Ectodermal cell (in vitro differentiated cells): ENCODE results near the gene GBE1. TPM values are rescaled to one million over a fixed set of nuclear protein-coding genes. Genes with fewer than 3 reads are reported as not detected.

Source experiments
- H3K27ac ChIP-seq: 2 replicates; pipeline ENCODE4 v1.7.0; 2013; ENCODE audit warnings: mild to moderate bottlenecking, low read depth, low read length; ENCODE audit not compliant: insufficient read depth, poor library complexity, severe bottlenecking
- H3K27me3 ChIP-seq: 2 replicates; pipeline ENCODE4 v1.7.0; 2013; ENCODE audit warnings: mild to moderate bottlenecking, low read length; ENCODE audit not compliant: insufficient read depth, control insufficient read depth, poor library complexity, severe bottlenecking
- H3K36me3 ChIP-seq: one replicate; pipeline ENCODE4 v1.7.0; 2013; ENCODE audit warnings: low read length; ENCODE audit not compliant: control insufficient read depth, insufficient read depth
- H3K4me1 ChIP-seq: one replicate; pipeline ENCODE4 v1.7.0; 2013; ENCODE audit warnings: low read length; ENCODE audit not compliant: control insufficient read depth, insufficient read depth
- H3K4me3 ChIP-seq: 2 replicates; pipeline ENCODE4 v1.7.0; 2013; ENCODE audit warnings: low read depth, low read length, control low read depth; ENCODE audit not compliant: insufficient read depth
- H3K9me3 ChIP-seq: 2 replicates; pipeline ENCODE4 v1.7.0; 2013; ENCODE audit warnings: mild to moderate bottlenecking, low read length, moderate library complexity; ENCODE audit not compliant: control insufficient read depth
- WGBS, 2 experiments: methylation state at CpG; one replicate each; pipeline ENCODE4 v1.1.7; 2013; ENCODE audit warnings: missing lambda C conversion rate in 2 of 2; 5-methylcytosine and 5-hydroxymethylcytosine counted together
- polyA plus RNA-seq, 4 experiments: library from polyadenylated mRNA; stranded (reverse); fragments of 50-300 nt; gene quantifications; one replicate each; pipeline ENCODE4 v1.2.3, GENCODE V29; 2013

GBE1 gene
- polyA plus RNA-seq (2013, experiment 1 of 4): 25.1 TPM
- 24.8 TPM for polyA plus RNA-seq (2013, experiment 2 of 4)
- 14.7 TPM for polyA plus RNA-seq (2013, experiment 3 of 4)
- 14.2 TPM for polyA plus RNA-seq (2013, experiment 4 of 4)

GRCh38 chr3:81760924-81761903 is at the start of gene GBE1:
GBE1 (minus strand) TSS chr3:81761645; CDS start chr3:81761517, 128 bp downstream.
- Histone ChIP-seq H3K4me1 (no peaks in the 10 kb centered on the region), H3K36me3 (peaks cover 4% of the 10 kb centered on the region), H3K27me3 (no peaks in the 10 kb centered on the region), H3K9me3 (no peaks in the 10 kb centered on the region), H3K27ac (peak within 1 kb of the TSS; percentile 97), H3K4me3 (peak within 1 kb of the TSS; percentile 83)
- 1% methylated on average over 88 of the region's 88 CpGs for WGBS, 2 experiments

- Histone ChIP-seq H3K4me1 (peaks cover 11% of the 10 kb centered on the region), H3K9me3 (no peaks in the 10 kb centered on the region), H3K27me3 (no peaks in the 10 kb centered on the region), H3K36me3 (no peaks in the 10 kb centered on the region), H3K4me3 (no peak overlapping the region), H3K27ac (no peak overlapping the region)
- 86 to 90% methylated on average over 1 to 2 of the region's 2 CpGs for WGBS, 2 experiments
Measured at GRCh38 chr3:81808900-81809299, 47.5 kb upstream of the GBE1 start.

- Histone ChIP-seq H3K4me3 (no peak overlapping the region), H3K4me1 (no peaks in the 10 kb centered on the region), H3K27ac (no peak overlapping the region), H3K27me3 (no peaks in the 10 kb centered on the region), H3K9me3 (no peaks in the 10 kb centered on the region), H3K36me3 (no peaks in the 10 kb centered on the region)
- WGBS, 2 experiments: 84 to 88% methylated on average over 3 to 4 of the region's 4 CpGs
Measured at GRCh38 chr3:81799403-81799802, 38.0 kb upstream of the GBE1 start.

- Histone ChIP-seq H3K9me3 (no peaks in the 10 kb centered on the region), H3K27ac (no peak overlapping the region), H3K36me3 (no peaks in the 10 kb centered on the region), H3K27me3 (no peaks in the 10 kb centered on the region), H3K4me3 (no peak overlapping the region), H3K4me1 (no peaks in the 10 kb centered on the region)
Measured at GRCh38 chr3:81793410-81793809, 32.0 kb upstream of the GBE1 start.

GRCh38 chr3:81790117-81790516 is 28.7 kb upstream of the GBE1 start:
- Histone ChIP-seq H3K9me3 (no peaks in the 10 kb centered on the region), H3K27me3 (no peaks in the 10 kb centered on the region), H3K4me1 (no peaks in the 10 kb centered on the region), H3K36me3 (no peaks in the 10 kb centered on the region), H3K27ac (no peak overlapping the region), H3K4me3 (no peak overlapping the region)
- 76 to 87% methylated on average over 3 of the region's 3 CpGs for WGBS, 2 experiments

GRCh38 chr3:81789691-81790090 is 28.2 kb upstream of the GBE1 start:
- Histone ChIP-seq H3K9me3 (no peaks in the 10 kb centered on the region), H3K4me3 (no peak overlapping the region), H3K27ac (no peak overlapping the region), H3K27me3 (no peaks in the 10 kb centered on the region), H3K36me3 (no peaks in the 10 kb centered on the region), H3K4me1 (no peaks in the 10 kb centered on the region)

GRCh38 chr3:81788610-81789009 is 27.2 kb upstream of the GBE1 start:
- Histone ChIP-seq H3K36me3 (no peaks in the 10 kb centered on the region), H3K27me3 (no peaks in the 10 kb centered on the region), H3K27ac (no peak overlapping the region), H3K4me3 (no peak overlapping the region), H3K4me1 (no peaks in the 10 kb centered on the region), H3K9me3 (no peaks in the 10 kb centered on the region)
- 96 to 100% methylated on average over 2 of the region's 2 CpGs for WGBS, 2 experiments

- Histone ChIP-seq H3K9me3 (no peaks in the 10 kb centered on the region), H3K27ac (no peak overlapping the region)
- 94 to 95% methylated on average over 2 of the region's 2 CpGs for WGBS, 2 experiments
Measured at GRCh38 chr3:81788044-81788443, 26.6 kb upstream of the GBE1 start.

GRCh38 chr3:81782585-81782984 is 21.1 kb upstream of the GBE1 start:
- Histone ChIP-seq H3K4me3 (no peak overlapping the region), H3K4me1 (no peaks in the 10 kb centered on the region), H3K27ac (no peak overlapping the region), H3K27me3 (no peaks in the 10 kb centered on the region), H3K36me3 (no peaks in the 10 kb centered on the region), H3K9me3 (no peaks in the 10 kb centered on the region)
- WGBS, 2 experiments: 56 to 58% methylated on average over 3 of the region's 3 CpGs

More at GRCh38 chr3:81788044-81788443, 26.6 kb upstream of the GBE1 start:
- Histone ChIP-seq H3K4me1 (no peaks in the 10 kb centered on the region), H3K36me3 (no peaks in the 10 kb centered on the region), H3K4me3 (no peak overlapping the region), H3K27me3 (no peaks in the 10 kb centered on the region)

GRCh38 chr3:81778678-81779182 is 17.3 kb upstream of the GBE1 start:
- Histone ChIP-seq H3K36me3 (no peaks in the 10 kb centered on the region), H3K27me3 (no peaks in the 10 kb centered on the region), H3K27ac (no peak overlapping the region), H3K4me3 (no peak overlapping the region), H3K9me3 (no peaks in the 10 kb centered on the region), H3K4me1 (no peaks in the 10 kb centered on the region)
- WGBS, 2 experiments: 93 to 94% methylated on average over 4 of the region's 4 CpGs
